H1 (cell line): ENCODE data around the gene TPST2. TPM values are rescaled to one million over a fixed set of nuclear protein-coding genes. Genes with fewer than 3 reads are reported as not detected.

Source experiments
- CTCF ChIA-PET: fragments of 300-600 bp; sonication (Branson Sonifier 250); formaldehyde crosslinking; loops from one replicate; lab custom pipeline; 2021; ENCODE audit not compliant: partially characterized antibody; lab: Charles Lee
- POLR2A ChIA-PET: fragments of 300-600 bp; sonication (Branson Sonifier 250); formaldehyde crosslinking; loops from one replicate; lab custom pipeline; 2021; ENCODE audit warnings: inconsistent platforms; ENCODE audit not compliant: partially characterized antibody; lab: Charles Lee
- DNase-seq, 2 experiments: peaks; one replicate each; pipeline versions ENCODE4 v3.0.0 to v3.0.0-alpha.2; 2010 to 2022; ENCODE audit warnings: low spot score in 2 of 2, low read depth in 1 of 2, mixed read lengths in 1 of 2
- FAIRE-seq: peaks from 2 replicates; lab custom pipeline; 2011; peaks lifted over from hg19 to GRCh38; lab: Jason Lieb, UNC
- H2AFZ ChIP-seq: 2 replicates; pipeline ENCODE4 v1.8.1; 2012; ENCODE audit warnings: low read length, inconsistent platforms
- H2AK5ac ChIP-seq: 2 replicates; pipeline ENCODE4 v1.6.1; 2013; ENCODE audit warnings: low read depth, low read length
- H2BK120ac ChIP-seq: replicated peaks from 2 replicates; pipeline ENCODE3; 2013; ENCODE audit warnings: low read depth, low read length, inconsistent platforms
- H2BK12ac ChIP-seq: 2 replicates; pipeline ENCODE4 v1.6.1; 2013; ENCODE audit warnings: low read depth, low read length
- H2BK15ac ChIP-seq: 2 replicates; pipeline ENCODE4 v1.6.1; 2013; ENCODE audit warnings: low read length
- H2BK20ac ChIP-seq: 2 replicates; pipeline ENCODE4 v1.6.1; 2013; ENCODE audit warnings: low read length
- H2BK5ac ChIP-seq: 2 replicates; pipeline ENCODE4 v1.6.1; 2013; ENCODE audit warnings: low read depth, low read length
- H3K14ac ChIP-seq: 2 replicates; pipeline ENCODE4 v1.6.1; 2013; ENCODE audit warnings: inconsistent platforms; ENCODE audit not compliant: insufficient read length
- H3K18ac ChIP-seq: 2 replicates; pipeline ENCODE4 v1.6.1; 2013; ENCODE audit warnings: low read length; ENCODE audit errors: extremely low read depth
- H3K23ac ChIP-seq: 2 replicates; pipeline ENCODE4 v1.6.1; 2013; ENCODE audit warnings: inconsistent platforms; ENCODE audit not compliant: insufficient read length
- H3K23me2 ChIP-seq: 2 replicates; pipeline ENCODE4 v1.6.1; 2013; ENCODE audit warnings: low read depth, low read length
- H3K27ac ChIP-seq: 2 replicates; pipeline ENCODE4 v1.6.1; 2011; ENCODE audit warnings: low read depth, low read length, inconsistent platforms
- H3K27me3 ChIP-seq, 4 experiments: replicated peaks in 1 of 4; 1 replicate in 1 of 4; 2 replicates in 3 of 4; pipeline versions ENCODE4 v1.6.1 to v1.8.1; 2011 to 2013; ENCODE audit warnings: low read length in 3 of 4, mild to moderate bottlenecking in 3 of 4, inconsistent platforms in 2 of 4, mixed read lengths in 2 of 4, moderate library complexity in 1 of 4; ENCODE audit not compliant: control insufficient read depth in 3 of 4, insufficient read depth in 3 of 4; ENCODE audit errors: extremely low read depth in 1 of 4
- H3K36me3 ChIP-seq, 4 experiments: 2 replicates each; pipeline versions ENCODE4 v1.6.1 to v1.8.1; 2011 to 2013; ENCODE audit warnings: mild to moderate bottlenecking in 4 of 4, low read length in 3 of 4, moderate library complexity in 2 of 4, control low read depth in 1 of 4, inconsistent platforms in 1 of 4; ENCODE audit not compliant: insufficient read depth in 4 of 4, control insufficient read depth in 2 of 4
- H3K4ac ChIP-seq: replicated peaks from 2 replicates; pipeline ENCODE3; 2013; ENCODE audit warnings: low read length, low read depth, mixed read lengths, inconsistent platforms; ENCODE audit not compliant: insufficient read length
- H3K4me1 ChIP-seq, 4 experiments: replicated peaks in 1 of 4; 1 replicate in 1 of 4; 2 replicates in 3 of 4; pipeline versions ENCODE4 v1.6.1 to v1.8.1; 2011 to 2013; ENCODE audit warnings: low read length in 3 of 4, inconsistent platforms in 2 of 4, mixed read lengths in 1 of 4; ENCODE audit not compliant: insufficient read depth in 4 of 4, control insufficient read depth in 3 of 4
- H3K4me2 ChIP-seq, 2 experiments: 2 replicates each; pipeline versions ENCODE4 v1.6.1 to v1.8.1; 2011 to 2013; ENCODE audit warnings: low read depth in 2 of 2, low read length in 2 of 2, control low read depth in 1 of 2, inconsistent platforms in 1 of 2, mild to moderate bottlenecking in 1 of 2; ENCODE audit not compliant: insufficient read depth in 1 of 2
- H3K4me3 ChIP-seq, 4 experiments: fragments of 200-600, 300-600 bp in 1 of 4; sonication (generic), shearing (Covaris generic), sonication (Bioruptor Twin) in 1 of 4; 2 replicates each; pipeline versions ENCODE4 v1.5.1 to v1.8.1; 2011 to 2016; ENCODE audit warnings: low read length in 4 of 4, low read depth in 3 of 4, control low read depth in 2 of 4, inconsistent platforms in 2 of 4, mild to moderate bottlenecking in 2 of 4, mixed read lengths in 1 of 4, moderate library complexity in 1 of 4; ENCODE audit not compliant: insufficient read depth in 2 of 4; ENCODE audit errors: extremely low read depth in 1 of 4
- H3K56ac ChIP-seq: replicated peaks from 2 replicates; pipeline ENCODE3; 2013; ENCODE audit warnings: low read depth, mild to moderate bottlenecking, mixed read lengths, low read length, inconsistent platforms; ENCODE audit not compliant: insufficient read length
- H3K79me1 ChIP-seq: 2 replicates; pipeline ENCODE4 v1.6.1; 2013; ENCODE audit warnings: low read depth, low read length, control low read depth
- H3K79me2 ChIP-seq, 2 experiments: 2 replicates each; pipeline versions ENCODE4 v1.6.1 to v1.8.1; 2012 to 2013; ENCODE audit warnings: low read length in 2 of 2, mild to moderate bottlenecking in 2 of 2, inconsistent platforms in 1 of 2; ENCODE audit not compliant: insufficient read depth in 2 of 2, control insufficient read depth in 1 of 2
- H3K9ac ChIP-seq, 4 experiments: replicated peaks in 1 of 4; 1 replicate in 1 of 4; 2 replicates in 3 of 4; pipeline versions ENCODE4 v1.6.1 to v1.8.1; 2011 to 2013; ENCODE audit warnings: low read depth in 3 of 4, low read length in 3 of 4, control low read depth in 2 of 4, mild to moderate bottlenecking in 2 of 4, moderate library complexity in 2 of 4, inconsistent platforms in 1 of 4; ENCODE audit errors: extremely low read depth in 1 of 4
- H3K9me3 ChIP-seq, 2 experiments: 2 replicates each; pipeline versions ENCODE4 v1.6.1 to v1.8.1; 2012 to 2013; ENCODE audit warnings: mild to moderate bottlenecking in 2 of 2, moderate library complexity in 2 of 2, control low read depth in 1 of 2, inconsistent platforms in 1 of 2, low read depth in 1 of 2, low read length in 1 of 2, mixed read lengths in 1 of 2; ENCODE audit not compliant: insufficient read depth in 2 of 2
- H4K20me1 ChIP-seq, 2 experiments: replicated peaks in 1 of 2; 2 replicates each; pipeline versions ENCODE3 to v1.8.1; 2011 to 2013; ENCODE audit warnings: inconsistent platforms in 2 of 2, low read length in 2 of 2, mild to moderate bottlenecking in 1 of 2; ENCODE audit not compliant: insufficient read depth in 2 of 2, control insufficient read depth in 1 of 2
- H4K5ac ChIP-seq: 2 replicates; pipeline ENCODE4 v1.6.1; 2013; ENCODE audit warnings: low read length, low read depth, mixed read lengths, inconsistent platforms; ENCODE audit not compliant: insufficient read length
- H4K8ac ChIP-seq: 2 replicates; pipeline ENCODE4 v1.8.0; 2013; ENCODE audit warnings: mild to moderate bottlenecking, moderate library complexity, low read length, inconsistent platforms; ENCODE audit not compliant: insufficient read depth; ENCODE audit errors: extremely low read depth
- H4K91ac ChIP-seq: replicated peaks from 2 replicates; pipeline ENCODE3; 2013; ENCODE audit warnings: low read length, mixed read lengths, inconsistent platforms; ENCODE audit not compliant: insufficient read length
- E2F6 ChIP-seq: IDR thresholded peaks from 2 replicates; pipeline ENCODE4 v1.6.1; 2012; ENCODE audit warnings: inconsistent platforms
- WGBS, 2 experiments: shearing (Covaris generic) in 1 of 2; methylation state at CpG; one replicate each; pipeline versions ENCODE4 v1.1.6 to v1.1.7; 2013 to 2015; ENCODE audit warnings: low lambda C conversion rate in 2 of 2, mixed read lengths in 2 of 2, inconsistent platforms in 1 of 2, low coverage in 1 of 2, missing lambda C conversion rate in 1 of 2; ENCODE audit not compliant: insufficient replicate concordance in 2 of 2, insufficient coverage in 1 of 2, insufficient read length in 1 of 2; ENCODE audit errors: extremely low coverage in 1 of 2, missing lambda C conversion rate in 1 of 2; 5-methylcytosine and 5-hydroxymethylcytosine counted together
- polyA plus RNA-seq, 7 experiments: library from polyadenylated mRNA; depleted of rRNA in 3 of 7; stranded (reverse) in 5 of 7; unstranded in 2 of 7; fragments of >200 nt in 5 of 7; fragments of 200-250 nt in 2 of 7; gene quantifications; 1 replicate in 5 of 7; 2 replicates in 1 of 7; 4 replicates in 1 of 7; pipeline versions ENCODE4 v1.2.1 to v1.2.3, GENCODE V29; 2011 to 2013; ENCODE audit warnings: missing spikeins in 2 of 7, mixed read lengths in 2 of 7
- total RNA-seq: library from RNA; stranded (reverse); fragmentation: NEBNext Ultra II Directional; extraction: Animal tissue kit (Norgen Biotek cat#: 25700); gene quantifications from 2 replicates; pipeline ENCODE4 v1.2.1, GENCODE V29; 2021

Gene TPST2
- total and polyA plus RNA-seq, 2 of the 8 experiments (the other 6 are each of a cell fraction or from before 2014, with no cell fraction given), result 58.8 to 143 TPM

- Histone ChIP-seq H3K27me3 (no peaks in the 10 kb centered on the region), H4K8ac (no peak overlapping the region), H2BK15ac (no peak overlapping the region), H3K79me2 (no peaks in the 10 kb centered on the region), H2BK120ac (no peak overlapping the region), H2BK20ac (no peak overlapping the region), H4K5ac (no peak overlapping the region), H2BK5ac (no peak overlapping the region), H3K9me3 (no peaks in the 10 kb centered on the region), H3K36me3 (no peaks in the 10 kb centered on the region), H3K79me1 (no peaks in the 10 kb centered on the region), H3K56ac (no peak overlapping the region), H3K4me1 (no peaks in the 10 kb centered on the region; a peak in 2 of 7 replicates), H3K18ac (no peak overlapping the region), H3K4me3 (no peak overlapping the region), H4K20me1 (no peaks in the 10 kb centered on the region), H3K4me2 (no peak overlapping the region), H4K91ac (no peak overlapping the region), H3K23me2 (no peaks in the 10 kb centered on the region), H2BK12ac (no peak overlapping the region), H3K27ac (no peak overlapping the region), H3K9ac (no peak overlapping the region), H2AFZ (no peak overlapping the region), H3K23ac (no peak overlapping the region), H3K4ac (no peak overlapping the region), H2AK5ac (no peak overlapping the region), H3K14ac (no peak overlapping the region)
- TF ChIP-seq E2F6, result no peak
- ChIA-PET POLR2A (interaction anchor here (0.9 to 1.7 kb wide), 4 partner anchors 13 to 39 kb away, joined by 3 to 4 read pairs (median 3); no protein-coding TSS in a partner anchor), CTCF (interaction anchor here (1.0 kb wide), 2 partner anchors 15 to 54 kb away, joined by 3 read pairs; no protein-coding TSS in a partner anchor)
- WGBS, 2 experiments, result 95% methylated on average over 4 of the region's 4 CpGs; no CpG with 5 or more reads in 1 of the 2 experiments
- DNase-seq (no peak), FAIRE-seq (no peak)
Observed at GRCh38 chr22:26597480-26597879, 7.5 kb upstream of the TPST2 start.
